Frontal cortex (tissue), 4 donors: ENCODE results near the gene PPARD. TPM values are rescaled to one million over a fixed set of nuclear protein-coding genes. Genes with fewer than 3 reads are reported as not detected.
"Not testable (repeated sequence)": the region's sequence is repeated elsewhere in the genome, so short reads cannot be mapped to it uniquely, and the experiment has no call there.

Source experiments
- DNase-seq, 2 donors: peaks; one replicate each; pipeline ENCODE4 v3.0.0; 2012; ENCODE audit warnings: low spot score in 2 of 2
- FAIRE-seq: peaks from 2 replicates; lab custom pipeline; 2012; peaks lifted over from hg19 to GRCh38; lab: Jason Lieb, UNC
- total RNA-seq: library from RNA; depleted of rRNA; stranded (reverse); fragments of >200 nt; gene quantifications from one replicate; pipeline ENCODE4 v1.2.3, GENCODE V29; 2014
- donor health status: control.
- donor health status: control.
- donor health status: control.

Gene PPARD
- total RNA-seq, 1 donor from 2014 or later = 1.6 TPM

DNA sequence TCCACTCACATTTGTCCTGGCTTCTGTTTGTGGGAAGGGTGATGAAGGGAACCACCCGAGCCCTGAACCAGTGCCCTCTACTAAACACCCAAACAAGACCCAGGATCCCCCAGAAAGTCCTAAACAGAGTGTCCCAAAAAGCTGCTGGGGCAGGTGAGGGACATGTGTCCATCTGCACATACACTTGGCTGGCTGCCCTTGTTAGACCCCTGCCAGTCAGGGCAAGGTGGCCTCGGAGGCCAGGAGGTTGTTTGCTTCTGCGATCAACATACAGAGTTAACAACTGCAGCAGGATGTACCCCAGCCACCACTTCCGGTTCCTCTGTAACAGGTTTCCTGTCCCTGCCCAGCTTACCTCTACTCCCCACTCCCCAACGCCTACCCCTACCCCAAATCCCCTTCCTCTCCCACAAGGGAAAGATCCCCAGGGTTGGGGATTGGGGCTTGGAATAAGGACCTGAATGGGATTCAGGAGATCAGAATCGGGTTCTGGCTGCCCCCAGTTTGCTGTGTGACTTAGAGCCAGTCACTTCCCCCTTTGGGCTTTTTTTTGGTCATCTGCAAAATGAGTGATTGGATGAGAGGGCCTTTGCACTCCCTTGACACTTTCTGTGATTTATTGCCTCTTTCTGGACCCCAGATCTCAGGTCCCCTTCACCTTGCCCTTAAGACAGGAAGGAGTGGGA, 30.8 kb upstream of the PPARD start:
- DNase-seq (no peak), FAIRE-seq (no peak)

GRCh38 chr6:35312076-35312800, 30.1 kb upstream of the PPARD start:
- FAIRE-seq (no peak), DNase-seq (no peak)

DNA sequence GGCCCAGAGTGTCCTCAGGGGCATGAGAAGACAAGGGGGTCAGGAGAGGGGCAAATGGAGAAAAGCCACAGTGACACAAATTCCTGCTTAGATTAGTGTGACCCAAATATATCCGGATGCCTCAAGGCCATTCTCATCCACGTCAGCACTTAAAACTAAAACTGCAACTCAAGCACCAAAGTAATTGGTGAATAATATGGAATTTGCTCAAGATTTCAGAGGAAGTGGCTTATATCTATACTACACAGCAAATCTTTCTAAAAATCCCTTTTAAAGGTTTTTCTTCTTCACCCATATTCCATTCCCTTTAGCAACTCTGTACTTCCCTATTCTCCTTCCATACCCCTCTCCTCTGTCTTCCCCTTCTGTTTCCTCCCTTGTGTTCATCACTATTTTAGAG, 29.6 kb upstream of the PPARD start:
- no peak for FAIRE-seq
- no peak for DNase-seq

DNA sequence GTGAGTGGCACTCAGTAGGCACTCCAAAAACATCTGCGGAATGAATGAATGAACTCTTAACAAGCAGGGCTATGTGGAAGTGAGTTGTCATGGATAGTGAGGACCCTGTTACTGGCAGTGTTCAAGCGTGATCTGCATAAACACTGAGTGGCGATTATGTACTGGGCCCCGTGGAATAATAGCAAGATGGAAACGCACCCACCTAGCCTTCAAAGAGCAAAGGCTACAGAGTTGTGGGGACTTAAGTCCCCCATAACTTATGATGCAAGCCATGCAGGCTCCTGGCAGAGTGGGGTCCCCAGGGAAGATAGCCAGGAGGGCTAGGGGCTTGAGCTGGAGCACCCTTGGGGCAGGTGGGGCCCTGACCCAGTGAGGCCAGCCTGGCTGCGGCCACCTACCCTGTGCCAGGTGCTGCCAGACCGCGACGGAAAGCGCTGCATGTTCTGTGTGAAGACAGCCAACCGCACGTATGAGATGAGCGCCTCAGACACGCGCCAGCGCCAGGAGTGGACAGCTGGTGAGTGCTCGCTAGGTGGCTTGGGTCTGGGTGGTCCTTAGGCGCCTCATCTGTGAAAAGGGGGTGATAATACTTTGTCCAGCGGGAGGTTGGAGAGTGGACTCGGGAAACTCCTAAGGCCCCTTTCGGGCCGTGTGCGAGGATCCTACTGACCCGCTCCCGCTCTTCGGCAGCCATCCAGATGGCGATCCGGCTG, 24.7 kb upstream of the PPARD start:
- DNase-seq = no peak
- FAIRE-seq = no peak

DNA sequence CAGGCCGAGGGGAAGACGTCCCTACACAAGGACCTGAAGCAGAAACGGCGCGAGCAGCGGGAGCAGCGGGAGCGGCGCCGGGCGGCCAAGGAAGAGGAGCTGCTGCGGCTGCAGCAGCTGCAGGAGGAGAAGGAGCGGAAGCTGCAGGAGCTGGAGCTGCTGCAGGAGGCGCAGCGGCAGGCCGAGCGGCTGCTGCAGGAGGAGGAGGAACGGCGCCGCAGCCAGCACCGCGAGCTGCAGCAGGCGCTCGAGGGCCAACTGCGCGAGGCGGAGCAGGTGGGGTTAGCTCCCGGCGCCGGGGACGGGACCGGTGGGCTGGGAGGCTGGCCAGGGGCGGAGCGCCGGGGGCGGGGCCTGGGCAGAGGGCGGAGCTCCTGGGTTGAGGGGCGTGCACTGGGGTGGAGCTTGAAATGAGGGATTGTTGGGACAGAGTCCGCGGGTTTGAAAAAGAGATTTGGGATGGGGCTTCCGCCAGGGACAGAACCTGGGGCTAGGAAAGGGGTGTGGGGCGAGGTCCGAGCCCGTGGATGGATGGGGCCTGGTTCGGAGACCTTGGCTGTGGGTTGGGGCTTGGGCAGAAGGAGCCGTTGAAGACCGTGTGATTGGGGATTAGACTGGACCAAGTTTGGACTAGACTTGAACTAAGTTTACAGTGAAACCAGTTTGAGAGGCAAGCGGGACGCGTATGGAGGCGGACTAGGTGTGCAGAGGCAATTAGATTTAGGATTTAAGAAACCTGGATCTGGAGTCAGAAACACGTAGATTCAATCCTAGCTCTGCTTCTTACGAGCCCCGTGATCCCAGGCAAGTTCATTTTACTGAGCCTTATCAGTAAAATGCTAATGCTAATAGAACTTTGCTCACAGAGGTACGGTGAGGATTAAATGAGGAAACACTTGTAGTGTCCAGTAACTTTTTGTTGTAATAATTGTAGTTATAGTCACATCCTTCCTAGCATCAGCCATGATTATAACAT, 23.9 kb upstream of the PPARD start:
- no peak for FAIRE-seq
- peak; percentile 78 to 94 for DNase-seq

GRCh38 chr6:35319346-35320030, 22.9 kb upstream of the PPARD start:
- DNase-seq (no peak), FAIRE-seq (no peak)

DNA sequence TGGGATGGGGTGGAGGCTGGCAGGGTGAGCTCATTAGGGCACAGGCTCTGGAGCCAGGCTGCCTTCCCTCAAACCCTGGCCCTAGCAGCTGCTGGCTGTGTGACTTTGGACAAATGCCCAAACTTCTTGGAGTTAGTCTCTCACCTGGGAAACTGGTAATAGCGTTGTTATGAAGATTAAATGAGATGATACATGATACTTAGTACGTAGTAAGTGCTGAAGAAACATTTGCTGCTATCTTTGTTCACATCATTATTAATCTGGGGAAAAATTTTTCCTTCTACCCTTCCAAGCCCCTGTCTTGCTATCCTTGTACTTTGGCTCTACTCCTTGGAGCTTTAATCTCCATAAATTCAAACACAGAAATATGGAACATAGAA, 22.3 kb upstream of the PPARD start:
- no peak for FAIRE-seq
- no peak for DNase-seq

DNA sequence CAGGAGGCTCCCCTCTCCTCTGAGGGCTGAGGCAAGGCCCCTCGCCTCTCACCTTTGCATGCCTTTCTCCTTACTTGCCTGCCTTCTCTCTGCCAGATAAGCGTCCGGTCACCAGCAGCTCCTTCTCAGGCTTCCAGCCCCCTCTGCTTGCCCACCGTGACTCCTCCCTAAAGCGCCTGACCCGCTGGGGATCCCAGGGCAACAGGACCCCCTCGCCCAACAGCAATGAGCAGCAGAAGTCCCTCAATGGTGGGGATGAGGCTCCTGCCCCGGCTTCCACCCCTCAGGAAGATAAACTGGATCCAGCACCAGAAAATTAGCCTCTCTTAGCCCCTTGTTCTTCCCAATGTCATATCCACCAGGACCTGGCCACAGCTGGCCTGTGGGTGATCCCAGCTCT, 21.3 kb upstream of the PPARD start:
- FAIRE-seq (no peak), DNase-seq (no peak)

- DNase-seq (peak in 1 of 2 donors; percentile 52), FAIRE-seq (no peak)
These were observed 14.9 kb upstream of the PPARD start for GRCh38 chr6:35327349-35328027.

DNA sequence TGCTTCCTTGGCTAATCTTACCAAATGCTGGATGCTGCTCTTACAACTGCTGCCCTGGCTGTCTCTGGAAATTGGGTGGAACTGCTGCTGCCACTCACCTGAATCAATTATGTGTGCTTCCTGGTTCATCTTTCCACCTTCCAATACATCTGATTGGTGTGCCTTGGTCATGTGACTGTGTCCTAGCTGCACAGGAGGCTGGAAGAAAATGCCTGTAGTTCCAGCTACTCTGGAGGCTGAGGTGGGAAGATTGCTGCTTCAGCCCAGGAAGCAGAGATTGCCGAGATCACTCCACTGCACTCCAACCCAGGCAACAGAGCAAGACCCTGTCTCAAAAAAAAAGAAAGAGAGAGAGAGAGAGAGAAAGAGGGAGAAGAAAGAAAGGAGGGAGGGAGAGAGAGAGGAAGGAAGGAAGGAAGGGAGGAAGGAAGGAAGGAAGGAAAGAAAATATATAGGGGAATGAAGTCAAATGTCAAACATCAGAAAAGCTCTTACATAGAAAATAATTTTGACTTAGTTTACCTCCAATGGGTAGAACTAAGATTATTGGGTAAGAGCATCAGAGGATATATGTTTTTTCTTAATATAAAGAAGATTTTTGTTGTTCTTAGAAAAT, 14.1 kb upstream of the PPARD start:
- no peak for FAIRE-seq
- no peak for DNase-seq

DNA sequence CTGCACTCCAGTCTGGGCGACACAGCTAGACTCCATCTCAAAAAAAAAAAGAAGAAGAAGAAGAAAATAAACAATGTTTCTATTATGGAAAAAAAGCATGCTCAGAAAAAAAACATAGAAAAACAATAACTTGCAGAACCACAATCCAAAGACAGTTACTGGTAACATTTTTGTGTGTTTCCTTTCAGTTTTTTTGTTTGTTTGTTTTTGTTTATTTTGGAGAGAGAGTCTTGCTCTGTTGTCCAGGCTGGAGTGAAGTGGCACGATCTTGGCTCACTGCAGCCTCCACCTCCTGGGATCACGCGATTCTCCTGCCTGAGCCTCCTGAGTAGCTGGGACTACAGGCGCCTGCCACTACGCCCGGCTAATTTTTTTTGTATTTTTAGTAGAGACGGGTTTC, 13.4 kb upstream of the PPARD start:
- DNase-seq, FAIRE-seq: not testable (repeated sequence)

DNA sequence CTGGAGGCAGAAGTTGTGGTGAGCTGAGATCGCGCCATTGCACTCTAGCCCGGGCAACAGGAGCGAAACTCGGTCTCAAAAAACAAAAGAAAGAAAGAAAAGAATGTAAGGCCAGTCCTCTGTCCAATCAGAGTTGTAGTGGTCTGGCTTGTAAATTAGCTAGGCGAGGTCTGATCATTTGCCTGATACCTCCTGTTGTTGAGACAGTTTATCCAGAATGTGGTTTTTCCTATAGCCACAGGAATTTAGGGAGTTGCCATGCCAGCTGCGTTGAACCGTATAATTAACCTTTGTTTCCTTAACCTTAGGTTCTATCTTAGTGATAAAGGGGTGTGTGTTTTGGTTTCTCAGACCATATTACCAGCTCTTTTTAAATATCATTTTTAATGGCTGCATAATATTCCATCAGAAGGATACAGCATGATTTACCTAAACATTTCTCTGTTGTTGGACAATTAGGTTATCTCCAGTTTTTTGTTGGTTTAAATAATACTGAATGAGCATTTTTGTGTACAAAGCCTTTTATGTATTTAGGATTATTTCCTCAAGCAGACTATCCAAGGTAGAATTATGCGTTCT, 11.7 kb upstream of the PPARD start:
- FAIRE-seq (no peak), DNase-seq (no peak)

- not testable (repeated sequence) for DNase-seq, FAIRE-seq
These were observed 10.1 kb upstream of the PPARD start for GRCh38 chr6:35332074-35332887.

DNA sequence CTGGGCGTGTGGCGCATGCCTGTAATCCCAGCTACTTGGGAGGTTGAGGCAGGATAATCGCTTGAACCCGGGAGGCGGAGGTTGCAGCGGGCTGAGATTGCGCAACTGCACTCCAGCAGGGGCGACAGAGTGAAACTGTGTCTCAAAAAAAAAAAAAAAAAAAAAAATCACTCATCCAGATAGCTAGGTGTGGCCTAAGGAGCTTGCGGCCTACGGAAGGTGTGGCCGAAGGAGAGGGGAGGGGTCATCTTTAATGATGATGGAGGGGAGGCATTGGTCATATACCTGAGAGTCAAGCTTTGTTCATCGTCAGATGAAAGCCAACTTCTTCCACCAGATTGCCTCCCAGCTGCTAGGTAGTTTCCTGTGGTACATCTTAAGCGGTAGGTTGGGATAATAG, 801 bp upstream of the PPARD start:
- no peak for DNase-seq
- no peak for FAIRE-seq

DNA sequence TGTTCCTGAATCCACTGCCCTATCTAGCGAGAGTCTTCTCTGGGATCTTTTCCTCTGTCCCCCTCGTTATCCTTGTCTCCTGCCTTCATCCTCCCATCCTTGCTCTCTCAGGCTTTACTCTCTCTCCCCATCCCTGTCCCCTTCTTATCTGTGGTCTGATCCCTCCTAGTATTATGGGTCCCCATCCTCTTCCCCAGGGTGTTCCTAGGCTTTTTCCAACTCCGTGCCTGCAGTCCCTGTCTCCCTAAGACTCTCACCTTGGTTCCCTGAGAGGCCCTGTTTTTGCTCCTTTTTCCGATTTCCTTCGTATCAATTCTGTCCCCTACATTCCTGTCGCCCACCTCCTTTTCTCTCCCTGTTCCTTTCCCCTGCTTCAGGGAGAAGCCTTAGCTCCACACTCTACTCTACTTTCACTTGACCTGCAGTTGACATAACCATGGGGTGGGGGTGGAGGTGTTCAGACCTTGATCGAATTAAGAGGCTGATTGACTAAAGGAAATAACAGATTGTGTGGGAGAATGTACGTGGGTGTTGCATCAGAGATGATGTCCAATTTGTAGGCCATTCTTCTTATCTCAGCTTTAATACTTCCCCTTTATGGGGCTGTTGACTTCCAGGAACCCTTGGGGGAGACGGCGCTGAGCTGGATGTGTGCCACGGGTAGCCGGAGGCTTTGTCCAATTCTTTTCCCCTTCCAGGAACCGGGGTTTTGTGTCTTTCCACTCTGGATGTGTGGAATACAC, 905 bp downstream of the PPARD start:
- FAIRE-seq = no peak
- peak in 1 of 2 donors; percentile 37 for DNase-seq

GRCh38 chr6:35343835-35344550, 1.6 kb downstream of the PPARD start:
- no peak for FAIRE-seq
- DNase-seq = no peak
